ENCODE results near the gene CACNA1F. TPM values are rescaled to one million over a fixed set of nuclear protein-coding genes. Genes with fewer than 3 reads are reported as not detected.

Gene CACNA1F
- total and polyA plus RNA-seq, 9 of the 15 experiments (the other 6 are each of a cell fraction or from before 2014, with no cell fraction given) = under 0.01 to 0.41 (median 0.03) TPM; not detected in 3

DNA sequence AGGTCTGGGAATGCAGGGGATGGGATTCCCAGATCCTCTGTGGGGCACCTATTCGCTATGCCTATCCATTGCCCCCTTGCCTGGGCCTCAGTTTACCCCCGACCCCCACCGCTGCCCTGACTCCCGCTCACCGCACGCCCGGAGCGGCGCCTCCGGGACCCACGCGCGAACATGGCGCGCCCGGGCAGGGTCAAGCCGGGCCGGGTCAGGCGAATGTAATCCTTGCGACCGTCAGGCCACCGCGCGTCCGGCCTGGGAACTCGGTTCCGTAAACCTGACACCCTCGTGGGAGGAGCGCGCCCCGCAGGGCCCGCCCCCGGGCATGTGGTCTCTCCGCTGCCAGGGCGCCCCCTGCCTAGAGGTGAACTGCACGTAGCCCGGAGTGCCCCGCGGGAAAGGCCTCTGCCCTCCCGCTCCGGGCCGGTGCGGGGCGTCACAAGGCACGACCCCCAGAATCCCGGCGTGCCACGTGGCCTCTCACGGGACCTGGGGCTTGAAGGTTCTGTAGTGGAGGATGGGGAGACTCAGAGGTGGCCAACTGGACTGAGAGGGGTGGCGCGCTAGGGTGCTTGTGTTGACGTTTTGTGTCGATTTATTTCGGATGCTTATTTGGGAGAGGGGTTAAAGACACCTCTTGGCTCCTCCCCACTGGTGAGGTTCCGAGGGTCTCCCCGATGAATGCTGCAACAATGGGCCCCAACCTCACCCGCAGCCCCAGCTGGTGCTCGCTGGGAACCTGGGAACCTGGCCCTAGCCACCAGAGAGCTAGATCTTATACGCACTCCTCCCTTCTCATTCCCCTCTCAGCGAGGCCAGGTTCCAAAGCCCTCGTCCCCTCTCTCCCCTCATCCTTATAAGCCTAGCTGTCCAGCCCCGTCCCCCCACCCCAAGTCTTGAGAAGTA lies 46.8 kb downstream of the CACNA1F start, which contains the start of gene PRICKLE3 (continued):
- TF ChIP-seq SNRNP70 (optimal IDR thresholded peaks at IDR 0.05; ENCODE audit: low read depth, low read length) (no peak), CCAR2 (IDR thresholded peaks at IDR 0.05; ENCODE audit: low read depth, low read length) (no peak), ZNF586 (CRISPR knock-in tag; conservative IDR thresholded peaks at IDR 0.05) (no peak), HMG20A (CRISPR knock-in tag; conservative IDR thresholded peaks at IDR 0.05) (no peak), ZFP1 (CRISPR knock-in tag; IDR thresholded peaks at IDR 0.05) (no peak), ZNF24 (IDR thresholded peaks at IDR 0.05) (no peak), GTF3C2 (IDR thresholded peaks at IDR 0.05; ENCODE audit: borderline replicate concordance, extremely low read depth, insufficient read length) (no peak), KDM2B (CRISPR knock-in tag; IDR thresholded peaks at IDR 0.05) (no peak), DPF2 (IDR thresholded peaks at IDR 0.05) (0 out of 2 replicates have a peak, but pooled peaks have one; percentile 21)
- TF ChIP-seq, protein P1, sequence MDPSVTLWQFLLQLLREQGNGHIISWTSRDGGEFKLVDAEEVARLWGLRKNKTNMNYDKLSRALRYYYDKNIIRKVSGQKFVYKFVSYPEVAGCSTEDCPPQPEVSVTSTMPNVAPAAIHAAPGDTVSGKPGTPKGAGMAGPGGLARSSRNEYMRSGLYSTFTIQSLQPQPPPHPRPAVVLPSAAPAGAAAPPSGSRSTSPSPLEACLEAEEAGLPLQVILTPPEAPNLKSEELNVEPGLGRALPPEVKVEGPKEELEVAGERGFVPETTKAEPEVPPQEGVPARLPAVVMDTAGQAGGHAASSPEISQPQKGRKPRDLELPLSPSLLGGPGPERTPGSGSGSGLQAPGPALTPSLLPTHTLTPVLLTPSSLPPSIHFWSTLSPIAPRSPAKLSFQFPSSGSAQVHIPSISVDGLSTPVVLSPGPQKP (CRISPR knock-in tag; IDR thresholded peaks at IDR 0.05) = no peak
